Measurements from ENCODE around the gene COL18A1.

Gene COL18A1

GRCh38 chr21:45453308-45453950, 48.5 kb downstream of the COL18A1 start:
- in situ Hi-C loops (cut with HindIII; ENCODE audit: low sequenced_read_pairs) = loop anchor here (25.0 kb wide), 2 partner anchors 116 to 316 kb away; no protein-coding TSS in a partner anchor

DNA sequence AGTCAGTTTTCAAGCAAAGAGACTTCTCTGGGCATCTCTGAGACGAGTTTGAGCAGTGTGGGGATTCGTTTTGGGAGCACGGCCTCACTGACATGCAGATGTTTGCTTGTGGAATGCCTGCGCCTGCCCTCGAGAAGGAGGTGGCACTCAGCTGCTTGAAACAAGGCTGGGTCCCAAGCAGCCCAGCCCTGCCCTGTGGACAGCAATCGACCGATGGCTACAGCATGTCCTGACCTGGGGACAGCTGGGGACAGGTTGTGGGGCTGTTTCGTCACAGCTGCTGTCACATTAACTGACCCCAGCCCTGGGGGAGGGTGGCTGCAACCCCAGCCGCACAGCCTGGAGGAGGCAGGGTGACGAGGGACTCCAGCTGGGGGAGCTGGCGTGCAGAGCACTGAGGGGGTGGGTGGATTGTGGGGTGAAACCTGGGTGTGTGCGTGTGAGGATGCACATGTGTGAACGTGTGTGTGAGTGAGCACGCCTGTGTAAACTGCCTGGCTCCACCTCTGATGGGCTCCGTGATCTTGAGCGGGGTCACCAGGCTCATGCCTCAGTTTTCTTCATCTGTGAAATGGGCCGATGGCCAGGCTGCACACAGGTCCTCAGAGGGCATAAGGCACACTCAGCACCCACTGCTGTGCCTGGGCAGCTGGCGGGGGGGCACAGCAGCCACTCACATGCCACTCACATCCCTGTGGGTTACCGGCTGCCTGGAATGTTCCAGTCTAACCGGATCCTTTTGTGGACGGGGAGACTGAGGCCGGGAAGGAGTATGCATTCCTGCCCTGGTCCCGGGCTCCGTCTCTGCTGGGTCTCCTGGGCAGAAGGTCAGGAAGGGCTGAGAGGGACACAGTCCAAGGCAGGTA, 49.3 kb downstream of the COL18A1 start:
- in situ Hi-C loops (cut with HindIII; ENCODE audit: low sequenced_read_pairs) = loop anchor here (25.0 kb wide), 2 partner anchors 117 to 317 kb away; no protein-coding TSS in a partner anchor

- in situ Hi-C loops (cut with HindIII; ENCODE audit: low sequenced_read_pairs) = loop anchor here (25.0 kb wide), 2 partner anchors 118 to 318 kb away; no protein-coding TSS in a partner anchor
Observed at GRCh38 chr21:45454926-45455673, 50.1 kb downstream of the COL18A1 start.

GRCh38 chr21:45455674-45456583, 51.0 kb downstream of the COL18A1 start:
- in situ Hi-C loops (cut with HindIII; ENCODE audit: low sequenced_read_pairs) = loop anchor here (25.0 kb wide), 2 partner anchors 119 to 319 kb away; no protein-coding TSS in a partner anchor

GRCh38 chr21:45456584-45457160, 51.7 kb downstream of the COL18A1 start:
- in situ Hi-C loops (cut with HindIII; ENCODE audit: low sequenced_read_pairs) = loop anchor here (25.0 kb wide), 2 partner anchors 119 to 319 kb away; no protein-coding TSS in a partner anchor

GRCh38 chr21:45457161-45457831, 52.3 kb downstream of the COL18A1 start:
- in situ Hi-C loops (cut with HindIII; ENCODE audit: low sequenced_read_pairs) = loop anchor here (25.0 kb wide), 2 partner anchors 120 to 320 kb away; no protein-coding TSS in a partner anchor

GRCh38 chr21:45457832-45458172, 52.8 kb downstream of the COL18A1 start:
- in situ Hi-C loops (cut with HindIII; ENCODE audit: low sequenced_read_pairs) = loop anchor here (25.0 kb wide), 2 partner anchors 121 to 321 kb away; no protein-coding TSS in a partner anchor

DNA sequence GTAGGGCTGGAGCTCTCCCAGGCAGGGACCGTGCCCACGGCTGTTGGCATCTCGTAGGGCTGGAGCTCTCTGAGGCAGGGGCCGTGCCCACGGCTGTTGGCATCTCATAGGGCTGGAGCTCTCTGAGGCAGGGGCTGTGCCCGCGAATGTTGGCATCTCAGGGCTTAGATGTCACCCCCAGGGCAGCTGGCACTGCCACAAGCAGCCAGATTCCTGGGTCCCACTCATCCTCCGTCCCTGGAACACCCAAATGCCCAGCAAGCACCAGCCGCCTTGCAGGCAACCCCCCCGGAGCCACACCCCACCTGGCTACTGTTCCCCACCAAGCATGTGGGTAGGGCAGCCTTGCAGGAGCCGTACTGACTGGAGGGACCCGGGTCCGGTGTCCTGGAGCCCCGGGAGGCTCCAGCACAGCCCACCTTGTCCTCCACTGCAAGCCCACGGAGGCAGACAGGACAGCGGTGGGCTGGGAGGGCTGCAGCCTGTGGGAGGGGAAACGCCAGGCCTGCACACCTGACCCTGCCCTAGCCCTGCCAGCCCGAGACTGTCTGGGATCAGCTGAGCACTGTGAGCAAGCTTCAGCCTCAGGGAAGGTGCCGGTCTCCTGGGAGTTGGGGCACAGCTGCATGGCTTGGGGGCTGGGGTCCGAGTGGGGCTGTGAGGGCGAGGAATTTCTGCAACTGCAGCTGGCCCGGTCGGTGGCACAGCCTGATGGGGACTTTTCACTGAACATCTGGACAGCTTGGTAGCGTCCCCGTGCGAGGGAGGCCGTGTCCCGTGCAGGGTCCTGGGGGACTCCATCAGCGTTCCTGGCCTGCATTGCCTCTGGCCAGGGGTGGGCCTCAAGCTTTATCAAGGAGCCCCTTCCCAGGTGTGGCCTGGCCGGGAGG, 53.6 kb downstream of the COL18A1 start:
- in situ Hi-C loops (cut with HindIII; ENCODE audit: low sequenced_read_pairs) = loop anchor here (25.0 kb wide), 2 partner anchors 121 to 321 kb away; no protein-coding TSS in a partner anchor

DNA sequence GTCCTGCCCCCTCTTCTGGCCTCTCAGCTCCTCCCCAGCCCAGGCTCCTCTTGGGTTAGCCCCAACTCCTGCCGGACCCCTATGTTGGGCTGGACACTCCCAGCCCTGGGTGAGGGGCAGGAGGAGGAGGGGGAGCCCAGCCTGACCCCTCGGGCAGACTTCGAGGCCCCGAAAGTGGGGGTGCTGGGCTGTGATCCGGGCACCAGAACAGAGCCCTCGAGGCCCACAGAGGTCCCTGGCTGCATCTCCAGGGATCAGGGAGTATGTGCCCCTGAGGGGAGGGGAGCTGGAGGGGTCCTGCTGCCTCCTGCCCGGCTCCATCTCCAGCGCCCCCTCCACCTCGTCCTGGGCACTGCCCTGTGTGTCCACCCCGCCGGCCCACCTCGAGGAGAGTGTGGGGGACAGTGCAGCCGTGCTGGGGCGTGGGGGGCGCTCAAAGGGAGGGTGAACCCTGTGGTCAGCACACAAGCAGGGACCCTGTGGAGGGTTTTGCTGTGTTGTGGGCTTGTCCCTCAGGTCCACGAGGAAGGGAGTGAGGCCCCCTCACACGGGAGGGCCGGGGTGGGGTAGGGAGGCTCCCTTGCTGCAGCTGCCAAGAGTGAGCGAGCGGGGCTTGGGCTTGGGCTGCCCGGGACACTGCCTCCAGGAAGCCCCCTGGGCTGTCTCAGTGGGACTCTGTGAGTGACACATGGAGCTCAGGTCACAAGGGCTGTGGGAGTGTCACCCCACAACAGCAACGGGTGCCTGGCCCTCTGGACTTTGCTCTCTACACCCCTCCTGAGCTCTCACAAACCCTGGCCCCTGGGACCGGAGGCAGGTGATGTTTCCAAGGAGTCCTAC, 54.4 kb downstream of the COL18A1 start:
- in situ Hi-C loops (cut with HindIII; ENCODE audit: low sequenced_read_pairs) = loop anchor here (25.0 kb wide), 2 partner anchors 122 to 322 kb away; no protein-coding TSS in a partner anchor

DNA sequence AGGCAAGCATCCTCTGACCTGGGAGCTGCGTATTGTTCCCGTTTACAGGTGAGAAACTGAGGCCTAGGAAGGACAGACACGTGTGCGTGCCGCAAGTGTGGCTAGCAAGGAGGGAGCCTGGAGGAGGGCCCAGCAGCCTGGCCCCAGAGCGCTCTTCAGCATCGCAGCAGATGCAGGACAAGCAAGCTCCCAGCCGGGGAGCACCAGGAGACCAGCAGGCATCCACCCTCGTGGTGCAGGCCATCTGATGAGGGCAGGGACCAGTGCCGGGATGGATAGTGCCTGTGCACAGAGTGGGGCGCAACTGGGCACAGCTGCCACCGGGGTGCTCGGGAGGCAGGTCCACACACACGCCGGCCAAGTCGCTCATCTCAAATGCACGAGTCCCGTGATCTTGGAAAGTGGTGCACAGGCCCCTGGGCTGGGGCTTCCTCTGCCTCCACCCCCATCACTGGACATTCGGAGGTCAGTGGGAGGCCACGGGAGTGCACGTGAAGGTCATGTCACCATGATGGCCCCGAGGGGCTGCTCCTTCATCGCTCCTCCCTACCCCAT, 55.1 kb downstream of the COL18A1 start:
- in situ Hi-C loops (cut with HindIII; ENCODE audit: low sequenced_read_pairs) = loop anchor here (25.0 kb wide), 2 partner anchors 123 to 323 kb away; no protein-coding TSS in a partner anchor

DNA sequence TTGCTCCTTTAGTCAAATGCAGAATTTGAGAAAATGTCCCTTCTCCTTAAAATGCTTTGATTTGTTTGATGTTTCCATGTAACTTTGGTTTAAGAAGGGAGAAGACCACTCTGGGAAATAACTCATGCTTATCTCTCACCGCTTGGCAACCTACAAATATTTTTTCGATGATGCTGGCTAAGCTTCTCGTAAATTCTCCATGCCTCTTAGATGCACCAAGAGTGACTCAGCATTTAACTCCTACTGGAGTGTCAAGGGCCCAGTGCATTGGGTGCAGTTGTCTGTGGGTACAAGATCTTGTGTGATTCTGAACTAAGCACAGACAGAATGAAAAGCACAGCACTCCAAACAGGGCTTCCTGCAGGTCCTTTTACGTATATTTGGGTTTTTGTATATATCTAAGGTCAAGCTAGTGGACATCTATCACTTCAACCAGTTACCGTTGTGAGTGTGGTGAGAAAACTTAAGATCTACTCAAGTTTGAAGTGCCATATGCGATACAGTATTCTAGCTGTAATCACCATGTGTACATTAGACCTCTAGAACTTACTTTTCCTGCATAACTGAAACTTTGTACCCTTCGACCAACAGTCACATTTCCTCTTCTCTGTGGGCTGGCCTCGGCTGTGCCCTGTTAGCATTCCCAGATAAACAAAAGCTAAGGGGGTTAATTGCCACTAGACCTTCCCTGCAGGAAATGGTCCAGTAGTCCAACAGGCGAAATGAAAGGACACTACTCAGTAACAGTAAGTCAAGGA, 55.8 kb downstream of the COL18A1 start:
- in situ Hi-C loops (cut with HindIII; ENCODE audit: low sequenced_read_pairs) = loop anchor here (25.0 kb wide), 2 partner anchors 123 to 323 kb away; no protein-coding TSS in a partner anchor

DNA sequence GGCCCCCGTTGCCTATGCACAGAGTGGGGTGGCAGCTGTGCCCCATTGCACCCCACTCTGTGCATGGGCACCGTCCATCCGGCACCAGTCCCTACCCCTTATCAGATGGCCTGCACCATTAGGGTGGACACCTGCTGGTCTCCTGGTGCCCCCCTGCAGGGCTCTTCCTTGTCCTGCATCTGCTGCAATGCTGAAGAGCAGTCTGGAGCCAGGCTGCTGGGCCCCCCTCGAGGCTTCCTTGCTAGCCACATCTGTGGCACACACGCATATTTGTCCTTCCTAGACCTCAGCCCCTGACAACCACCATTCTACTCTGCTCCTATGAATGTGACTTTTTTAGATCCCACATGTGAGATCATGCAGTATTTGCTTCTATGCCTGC, 56.4 kb downstream of the COL18A1 start:
- in situ Hi-C loops (cut with HindIII; ENCODE audit: low sequenced_read_pairs) = loop anchor here (25.0 kb wide), 2 partner anchors 124 to 324 kb away; no protein-coding TSS in a partner anchor

DNA sequence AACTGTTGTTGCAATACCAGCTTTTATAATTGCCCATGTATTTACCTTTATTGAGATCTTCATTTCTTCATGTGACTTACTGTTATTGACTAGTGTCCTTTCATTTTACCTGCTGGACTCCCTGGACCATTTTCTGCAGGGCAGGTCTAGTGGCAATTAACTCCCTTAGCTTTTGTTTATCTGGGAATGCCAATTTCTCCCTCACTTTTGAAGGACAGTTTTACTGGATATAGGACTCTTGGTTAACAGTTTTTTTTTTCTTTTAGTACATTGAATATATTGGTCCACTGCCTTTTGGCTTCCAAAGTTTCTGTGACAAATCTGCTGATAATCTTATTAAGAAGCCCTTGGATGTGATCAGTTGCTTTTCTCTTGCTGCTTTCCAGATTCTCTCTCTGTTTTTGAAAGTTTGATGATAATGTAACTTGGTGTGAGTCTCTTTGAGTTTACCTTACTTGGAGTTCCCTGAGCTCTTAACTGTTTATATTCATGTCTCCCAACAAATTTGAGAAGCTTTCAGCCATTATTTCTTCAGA, 56.9 kb downstream of the COL18A1 start:
- in situ Hi-C loops (cut with HindIII; ENCODE audit: low sequenced_read_pairs) = loop anchor here (25.0 kb wide), 2 partner anchors 125 to 325 kb away; no protein-coding TSS in a partner anchor

- in situ Hi-C loops (cut with HindIII; ENCODE audit: low sequenced_read_pairs) = loop anchor here (25.0 kb wide), 2 partner anchors 127 to 327 kb away; no protein-coding TSS in a partner anchor
Observed at GRCh38 chr21:45463871-45464270, 58.9 kb downstream of the COL18A1 start.

DNA sequence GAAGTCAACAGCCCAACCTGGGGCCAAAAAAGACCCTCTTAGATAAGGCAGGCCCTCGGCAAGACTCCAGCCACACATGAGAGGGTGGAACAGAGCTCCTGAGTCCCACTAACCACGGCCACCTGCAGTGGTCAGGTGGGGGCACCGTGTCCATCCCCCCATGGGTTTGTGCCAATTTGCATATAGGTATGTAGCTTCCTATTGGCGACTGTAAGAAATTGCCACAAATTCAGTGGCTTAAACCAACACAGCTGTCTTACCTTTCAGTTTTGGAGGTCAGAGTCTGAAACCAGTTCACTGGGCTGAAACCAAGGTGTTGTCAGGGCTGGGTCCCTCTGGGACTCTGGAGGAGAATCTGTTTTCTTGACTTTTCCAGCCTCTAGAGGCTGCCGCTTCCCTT, 59.3 kb downstream of the COL18A1 start:
- in situ Hi-C loops (cut with HindIII; ENCODE audit: low sequenced_read_pairs) = loop anchor here (25.0 kb wide), 2 partner anchors 127 to 327 kb away; no protein-coding TSS in a partner anchor

Data from DLD1 (cell line).